ENCODE data around the gene RBM10.

The RBM10 gene

GRCh38 chrX:47235691-47236103, 90.7 kb downstream of the RBM10 start:
- no peak for DNase-seq (ENCODE audit: low read depth in 2 of 2)

All from activated CD8-positive, alpha-beta memory T cell treated with anti-CD3 and anti-CD28 coated beads for 4 hours (primary cell).